Amniotic stem cell (primary cell): Measurements from ENCODE around the gene PARVB.

ENCODE experiments used
- DNase-seq: peaks from one replicate; lab custom pipeline; 2025; lab: John Stamatoyannopoulos, UW

PARVB gene, protein sequence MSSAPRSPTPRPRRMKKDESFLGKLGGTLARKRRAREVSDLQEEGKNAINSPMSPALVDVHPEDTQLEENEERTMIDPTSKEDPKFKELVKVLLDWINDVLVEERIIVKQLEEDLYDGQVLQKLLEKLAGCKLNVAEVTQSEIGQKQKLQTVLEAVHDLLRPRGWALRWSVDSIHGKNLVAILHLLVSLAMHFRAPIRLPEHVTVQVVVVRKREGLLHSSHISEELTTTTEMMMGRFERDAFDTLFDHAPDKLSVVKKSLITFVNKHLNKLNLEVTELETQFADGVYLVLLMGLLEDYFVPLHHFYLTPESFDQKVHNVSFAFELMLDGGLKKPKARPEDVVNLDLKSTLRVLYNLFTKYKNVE

GRCh38 chr22:44024288-44024921, at the start of gene PARVB:
Gene PARVB, plus strand, starts transcription at chr22:44024302. Its CDS starts 38 bp downstream, at chr22:44024340.
- DNase-seq: no peak

DNA sequence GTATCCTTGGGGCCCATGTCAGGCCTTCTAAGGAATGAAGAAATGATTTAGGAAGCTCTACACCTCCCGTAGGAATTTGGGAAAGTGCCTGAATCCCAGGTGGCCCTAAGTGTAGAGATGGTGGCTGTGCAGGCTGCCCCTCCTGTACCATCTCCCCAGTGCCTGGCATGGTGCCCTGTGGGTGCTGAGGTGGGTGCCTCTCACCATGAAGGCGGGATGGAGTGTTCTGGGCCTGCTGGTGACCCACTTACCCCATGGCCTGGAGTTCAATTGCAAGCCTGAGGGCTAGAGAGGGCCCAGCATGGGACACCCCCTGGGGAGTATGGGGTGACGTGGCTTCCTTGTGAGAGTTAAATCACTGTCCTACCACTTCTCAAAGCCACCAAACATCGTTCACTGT, 49.1 kb upstream of the PARVB start:
- DNase-seq: no peak

GRCh38 chr22:43976861-43977795, 47.0 kb upstream of the PARVB start:
- DNase-seq: no peak

DNA sequence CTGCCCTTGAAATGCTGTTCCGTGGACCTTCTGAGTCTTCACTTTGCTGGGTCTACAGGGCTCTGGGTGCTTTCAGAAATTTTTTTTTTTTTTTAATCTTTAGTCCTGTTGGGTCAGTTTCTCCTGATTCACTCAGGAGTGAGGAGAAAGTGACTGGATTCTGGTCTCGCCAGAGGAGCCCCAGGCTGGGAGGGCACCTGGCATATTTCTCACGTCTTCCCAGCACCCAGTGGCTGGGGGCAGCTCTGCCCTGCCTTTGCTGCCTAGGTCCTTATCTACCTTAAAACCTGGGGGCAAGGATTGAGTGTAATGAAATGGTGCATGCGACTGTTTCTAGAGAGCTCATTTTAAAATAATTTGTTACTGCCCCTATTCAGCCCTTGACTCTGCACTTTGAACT, 45.5 kb upstream of the PARVB start:
- DNase-seq: no peak

GRCh38 chr22:43980579-43980978, 43.5 kb upstream of the PARVB start:
- DNase-seq: no peak

GRCh38 chr22:43980996-43981395, 43.1 kb upstream of the PARVB start:
- no peak for DNase-seq

- no peak for DNase-seq
These were observed 40.3 kb upstream of the PARVB start for GRCh38 chr22:43983808-43984207.

DNA sequence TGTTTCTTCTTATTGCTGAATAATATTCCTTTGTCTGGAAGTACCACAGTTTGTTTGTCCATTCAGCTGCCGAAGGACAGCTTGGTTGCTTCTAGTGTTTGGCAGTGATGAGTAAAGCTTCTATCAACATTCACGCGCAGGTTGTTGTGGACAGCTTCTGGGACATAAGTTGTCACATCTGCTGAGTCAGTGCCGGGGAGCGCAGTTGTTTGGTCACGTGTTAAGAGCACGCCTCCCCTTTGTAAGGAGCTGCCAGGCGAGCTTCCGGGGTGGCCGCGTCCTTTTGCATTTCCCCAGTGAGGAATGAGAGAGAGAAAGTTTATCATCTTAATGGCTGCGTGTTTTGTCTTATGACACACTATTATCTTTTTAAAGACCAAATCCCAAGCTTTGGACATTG, 38.6 kb upstream of the PARVB start:
- DNase-seq: no peak

DNA sequence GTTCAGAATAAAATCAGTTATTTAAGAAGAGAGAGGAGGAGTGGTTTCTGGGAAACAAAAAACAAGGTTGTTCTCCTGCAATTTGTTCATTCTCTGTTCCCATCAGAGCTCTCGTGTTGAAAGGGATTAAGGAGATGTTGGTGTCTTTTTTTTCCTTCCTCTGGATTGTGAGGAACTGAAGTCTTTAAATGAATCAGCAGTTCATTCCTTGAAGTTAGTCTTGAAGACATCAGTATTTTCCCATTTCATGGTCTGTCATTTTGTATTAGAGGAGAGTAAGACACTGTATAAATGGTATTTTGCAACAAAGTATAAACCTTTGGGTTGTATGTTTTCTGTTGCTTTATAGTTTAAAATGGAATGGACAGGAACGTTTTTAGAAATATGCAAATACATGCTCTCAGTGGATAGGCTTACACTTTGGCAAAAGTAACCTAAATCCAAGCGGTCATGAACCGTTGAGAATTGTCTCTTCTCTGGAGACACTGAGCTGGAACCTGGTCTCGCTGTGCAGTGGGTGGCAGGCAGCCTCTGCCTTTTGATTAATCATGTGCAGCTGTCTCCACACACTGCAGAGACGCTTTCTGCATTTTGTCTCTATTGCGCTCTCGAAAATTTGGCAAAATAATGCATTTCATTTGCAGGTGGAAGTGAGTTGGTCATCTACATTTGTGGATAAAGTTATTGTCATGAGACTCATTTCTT, 35.8 kb upstream of the PARVB start:
- DNase-seq: no peak

DNA sequence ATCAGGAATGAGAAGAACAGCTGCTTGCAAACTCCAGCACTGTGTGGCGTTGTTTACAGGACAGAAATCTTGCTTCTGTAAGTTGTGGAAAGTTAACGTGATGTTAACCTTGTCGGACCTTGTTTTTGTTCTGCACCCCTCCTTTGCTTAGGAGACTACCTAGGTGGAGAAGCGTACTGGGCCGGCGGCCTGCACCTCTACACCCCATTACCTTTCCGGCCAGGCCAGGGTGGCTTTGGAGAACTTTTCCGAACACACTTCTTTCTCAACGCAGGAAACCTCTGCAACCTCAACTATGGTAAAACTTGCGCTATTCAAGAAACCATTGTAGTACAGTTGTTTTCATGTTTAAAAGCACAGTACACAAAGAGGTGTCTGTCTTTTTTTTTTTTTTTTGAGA, 35.1 kb upstream of the PARVB start:
- no peak for DNase-seq

DNA sequence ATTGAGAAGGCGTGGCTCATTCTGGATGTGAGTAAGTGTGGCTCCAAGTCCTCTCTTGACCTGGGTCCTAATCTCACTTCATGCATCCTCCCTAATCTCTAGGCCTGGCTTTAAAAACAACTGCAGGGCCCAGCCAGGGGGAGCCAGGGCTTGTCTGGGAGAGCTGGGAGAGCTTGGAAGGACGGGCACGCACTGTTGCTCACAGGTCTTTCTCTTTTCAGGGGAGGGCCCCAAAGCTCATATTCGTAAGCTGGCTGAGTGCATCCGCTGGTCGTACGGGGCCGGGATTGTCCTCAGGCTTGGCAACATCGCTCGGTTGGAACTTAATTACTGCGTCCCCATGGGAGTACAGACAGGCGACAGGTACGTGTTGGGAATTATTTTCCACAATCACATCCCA, 34.1 kb upstream of the PARVB start:
- DNase-seq: no peak

DNA sequence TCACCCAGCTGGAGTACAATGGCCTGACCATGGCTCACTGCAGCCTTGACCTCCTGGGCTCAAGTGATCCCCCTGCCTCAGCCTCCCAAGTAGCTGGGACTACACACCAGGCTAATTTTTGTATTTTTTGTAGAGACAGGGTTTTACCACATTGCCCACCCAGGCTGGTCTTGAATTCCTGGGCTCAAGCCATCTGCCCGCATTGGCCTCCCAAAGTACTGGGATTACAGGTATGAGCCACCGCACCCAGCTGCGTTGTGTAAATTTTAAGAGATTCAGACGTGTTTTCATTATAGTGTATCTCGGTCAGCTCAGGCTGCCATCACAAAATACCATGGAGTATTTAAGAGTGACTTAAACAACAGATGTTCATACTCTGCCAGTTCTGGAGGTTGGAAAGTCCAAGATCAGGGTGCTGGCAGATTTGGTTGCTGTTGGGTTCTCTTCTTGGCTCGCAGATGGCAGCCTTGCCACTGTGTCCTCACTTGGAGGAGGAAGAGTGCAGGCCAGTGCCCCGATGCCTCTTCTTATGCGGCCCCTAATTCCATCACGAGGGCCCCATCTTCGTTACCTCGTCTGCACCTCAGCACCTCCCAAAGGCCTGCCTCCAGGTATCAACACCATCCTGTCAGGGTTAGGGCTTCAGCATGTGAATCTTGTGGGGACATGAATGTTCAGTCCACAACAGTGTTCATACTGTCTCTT, 32.6 kb upstream of the PARVB start:
- no peak for DNase-seq

DNA sequence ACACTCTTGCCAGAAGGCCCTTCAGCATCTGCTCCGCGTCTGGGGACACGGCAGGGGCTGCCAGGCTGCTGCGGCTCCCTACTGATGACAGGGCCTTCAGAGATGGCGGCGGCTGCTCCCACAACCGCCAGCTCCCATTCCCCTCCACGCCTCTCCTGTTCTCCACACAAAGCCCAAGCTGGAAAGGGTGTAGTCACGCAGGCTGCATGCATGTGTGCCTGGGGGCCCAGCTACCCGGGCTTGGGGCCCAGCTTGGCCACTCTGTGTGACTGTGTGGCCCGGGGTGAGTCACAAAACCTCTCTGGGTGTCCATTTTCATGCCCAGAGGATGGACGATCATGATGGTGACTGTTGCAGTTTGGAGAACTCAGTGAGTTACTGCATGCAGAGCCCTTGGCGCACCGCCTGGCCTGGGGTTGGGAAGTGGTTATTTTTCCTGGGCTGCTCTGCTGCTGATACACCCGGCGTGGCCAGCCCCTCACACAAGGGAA, 31.7 kb upstream of the PARVB start:
- no peak for DNase-seq

GRCh38 chr22:43993072-43993760, 30.9 kb upstream of the PARVB start:
- DNase-seq: peak; percentile 34

- no peak for DNase-seq
These were observed 30.1 kb upstream of the PARVB start for GRCh38 chr22:43994006-43994405.

DNA sequence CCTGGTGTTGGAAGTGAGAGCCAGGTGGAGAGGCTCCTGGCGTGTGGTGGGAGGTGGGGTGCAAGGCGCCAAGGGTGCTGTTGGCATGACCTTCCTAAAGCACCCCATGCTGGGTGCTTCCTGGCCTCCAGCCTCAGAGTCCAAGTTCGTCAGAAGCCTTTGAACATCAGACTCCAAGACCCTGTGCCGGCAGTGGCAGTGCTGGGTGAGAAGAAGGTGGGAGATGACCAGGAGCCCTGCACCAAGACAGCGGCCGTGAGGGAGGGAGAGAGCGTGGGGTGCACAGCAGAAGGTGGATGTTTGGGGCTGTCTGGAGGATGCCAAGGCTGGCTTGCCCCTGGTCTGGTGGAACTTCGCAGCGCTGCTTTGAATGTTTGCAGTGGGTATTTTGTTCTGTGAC, 29.7 kb upstream of the PARVB start:
- DNase-seq: no peak

- DNase-seq: no peak
These were observed 28.9 kb upstream of the PARVB start for GRCh38 chr22:43995057-43995685.

DNA sequence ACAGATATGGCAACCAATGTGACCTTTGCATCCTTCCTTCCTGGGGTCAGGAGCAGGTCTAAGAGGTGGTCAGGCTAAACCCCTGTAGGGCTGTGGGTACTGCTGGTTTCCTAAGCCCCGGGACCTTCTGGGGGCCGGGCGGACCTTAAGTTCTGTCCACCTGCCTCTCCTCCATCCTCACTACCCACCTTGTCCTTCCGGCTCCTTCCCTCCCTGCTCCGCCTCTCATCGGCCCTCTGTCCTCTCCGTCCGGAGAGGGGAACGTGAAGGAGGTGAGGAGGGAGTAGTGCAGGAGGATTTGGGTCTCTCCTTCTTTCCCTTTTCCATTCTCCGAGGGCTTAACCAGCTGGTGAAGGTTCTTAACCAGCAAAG, 28.3 kb upstream of the PARVB start:
- DNase-seq: no peak

- DNase-seq: no peak
These were observed 27.7 kb upstream of the PARVB start for GRCh38 chr22:43996170-43996980.

DNA sequence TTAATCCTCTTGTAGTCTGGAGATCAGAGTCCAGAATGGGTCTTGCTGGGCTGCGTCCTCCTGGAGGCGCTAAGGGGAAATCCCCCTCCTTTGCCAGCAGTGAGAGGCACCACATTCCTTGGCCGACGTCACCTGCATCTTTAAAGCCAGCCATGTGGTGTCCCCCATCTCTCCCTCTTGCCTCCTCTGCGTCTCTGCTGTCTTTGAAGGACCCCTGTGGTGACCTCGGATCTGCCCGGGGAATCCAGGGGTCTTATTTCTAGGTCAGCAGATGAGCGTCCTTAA, 27.2 kb upstream of the PARVB start:
- DNase-seq: no peak
